Adrenal gland (tissue), 12 donors: ENCODE results near the gene POLR2E. TPM values are rescaled to one million over a fixed set of nuclear protein-coding genes. Genes with fewer than 3 reads are reported as not detected.

Source experiments
- DNase-seq, 7 donors: peaks; one replicate each; pipeline ENCODE4 v3.0.0-alpha.2; 2019 to 2020
- H3K27ac ChIP-seq, 5 donors: fragments of 200-600 bp; sonication (generic) in 4 of 5; 1 replicate in 3 of 5; 2 replicates in 2 of 5; pipeline versions ENCODE4 v1.5.1 to v1.8.0; 2016 to 2020; ENCODE audit warnings: mild to moderate bottlenecking in 1 of 5
- H3K27me3 ChIP-seq: fragments of 200-600 bp; 2 replicates; pipeline ENCODE4 v1.8.0; 2021
- H3K36me3 ChIP-seq, 2 donors: fragments of 200-600 bp; replicated peaks in 1 of 2; 1 replicate in 1 of 2; 2 replicates in 1 of 2; pipeline versions ENCODE4 v1.5.1 to v1.8.0; 2018 to 2022
- H3K4me1 ChIP-seq, 2 donors: fragments of 200-600 bp; replicated peaks in 1 of 2; 1 replicate in 1 of 2; 2 replicates in 1 of 2; pipeline versions ENCODE4 v1.5.1 to v1.8.0; 2018 to 2021
- H3K4me3 ChIP-seq, 4 donors: fragments of 200-600 bp; sonication (generic) in 3 of 4; one replicate each; pipeline ENCODE4 v1.5.1; 2016 to 2018
- H3K9me3 ChIP-seq, 3 donors: fragments of 200-600 bp; sonication (generic) in 1 of 3; replicated peaks in 1 of 3; 1 replicate in 2 of 3; 2 replicates in 1 of 3; pipeline versions ENCODE4 v1.5.1 to v1.8.0; 2016 to 2021
- CTCF ChIP-seq, 6 experiments: fragments of 450-650 bp in 4 of 6; fragments of 200-600 bp in 2 of 6; sonication (generic) in 1 of 6; IDR thresholded peaks; 1 replicate in 5 of 6; 2 replicates in 1 of 6; pipeline versions ENCODE4 v1.5.1 to v1.8.0; 2016 to 2021; ENCODE audit warnings: antibody characterized with exemption in 6 of 6, mild to moderate bottlenecking in 2 of 6, moderate library complexity in 1 of 6
- POLR2A ChIP-seq, 2 donors: fragments of 450-650 bp; IDR thresholded peaks; one replicate each; pipeline ENCODE4 v1.6.1; 2017; ENCODE audit warnings: antibody characterized with exemption in 2 of 2, mild to moderate bottlenecking in 2 of 2, moderate library complexity in 1 of 2
- whole genome bisulfite sequencing, 4 donors: extraction: QIAGEN DNeasy Blood & Tissue Kit in 2 of 4; methylation state at CpG; one replicate each; pipeline versions ENCODE4 v1.1.5 to v1.1.7; 2013 to 2017; 5-methylcytosine and 5-hydroxymethylcytosine counted together
- intact Hi-C, 2 donors: fragments of 100-400 bp; cut with DNase I; formaldehyde crosslinking; loops; one replicate each; pipeline versions ENCODE4 v1.14.1 to v1.15.0; 2022 to 2023
- polyA plus RNA-seq, 3 donors: library from polyadenylated mRNA; stranded (reverse); fragments of 200-250 nt in 2 of 3; fragments of 350-450 nt in 1 of 3; fragmentation: Illumina TruSeq in 1 of 3; extraction: RNeasy Lipid Tissue Mini Kit (QIAGEN cat#74804) in 1 of 3; gene quantifications; one replicate each; pipeline ENCODE4 v1.2.3, GENCODE V29; 2013 to 2014
- total RNA-seq, 9 donors: library from RNA; depleted of rRNA in 4 of 9; stranded (reverse); fragments of >200 nt in 4 of 9; fragments of 120-200 nt in 1 of 9; fragmentation: NEBNext Ultra II Directional in 1 of 9; extraction: Animal tissue kit (Norgen Biotek cat#: 25700) in 1 of 9; gene quantifications; one replicate each; pipeline versions ENCODE4 v1.1.0 to v1.2.4, GENCODE V29; 2013 to 2023
- donor health status: healthy with polysubstance abuse.
- donor health status: Bipolar disorder and iron deficiency.
- donor health status: DM: yes; HTN: yes; CAD: no.
- donor health status: DM: no; HTN: no; CAD: no.
- donor health status: DM: no; HTN: no; CAD: no.
- donor health status: DM: yes; HTN: yes; CAD: no.

The POLR2E gene
- total and polyA plus RNA-seq, 12 donors: 74.7 to 231 (median 157) TPM

GRCh38 chr19:1105008-1105872 is 10.1 kb upstream of the POLR2E start:
- H3K36me3 ChIP-seq: peaks cover 0 to 42% of the 10 kb centered on the region in 2 donors
- H3K9me3 ChIP-seq: no peaks in the 10 kb centered on the region
- H3K27me3 ChIP-seq: no peaks in the 10 kb centered on the region
- intact Hi-C loops: no loop called here
- peaks cover 32 to 38% of the 10 kb centered on the region in 2 donors for H3K4me1 ChIP-seq
- H3K4me3 ChIP-seq: peak overlapping the region in 3 of 4 donors; percentile 37 to 84 (median 64)
- peak overlapping the region; percentile 97 to 99 (median 99) for H3K27ac ChIP-seq
- TF ChIP-seq POLR2A (IDR thresholded peaks at IDR 0.05): no peak
- TF ChIP-seq CTCF (IDR thresholded peaks at IDR 0.05): no peak
- WGBS, 4 donors: 20 to 54% (median 37%) methylated on average over 22 to 69 of the region's 69 CpGs
- peak; percentile 67 to 78 (median 70) for DNase-seq

DNA sequence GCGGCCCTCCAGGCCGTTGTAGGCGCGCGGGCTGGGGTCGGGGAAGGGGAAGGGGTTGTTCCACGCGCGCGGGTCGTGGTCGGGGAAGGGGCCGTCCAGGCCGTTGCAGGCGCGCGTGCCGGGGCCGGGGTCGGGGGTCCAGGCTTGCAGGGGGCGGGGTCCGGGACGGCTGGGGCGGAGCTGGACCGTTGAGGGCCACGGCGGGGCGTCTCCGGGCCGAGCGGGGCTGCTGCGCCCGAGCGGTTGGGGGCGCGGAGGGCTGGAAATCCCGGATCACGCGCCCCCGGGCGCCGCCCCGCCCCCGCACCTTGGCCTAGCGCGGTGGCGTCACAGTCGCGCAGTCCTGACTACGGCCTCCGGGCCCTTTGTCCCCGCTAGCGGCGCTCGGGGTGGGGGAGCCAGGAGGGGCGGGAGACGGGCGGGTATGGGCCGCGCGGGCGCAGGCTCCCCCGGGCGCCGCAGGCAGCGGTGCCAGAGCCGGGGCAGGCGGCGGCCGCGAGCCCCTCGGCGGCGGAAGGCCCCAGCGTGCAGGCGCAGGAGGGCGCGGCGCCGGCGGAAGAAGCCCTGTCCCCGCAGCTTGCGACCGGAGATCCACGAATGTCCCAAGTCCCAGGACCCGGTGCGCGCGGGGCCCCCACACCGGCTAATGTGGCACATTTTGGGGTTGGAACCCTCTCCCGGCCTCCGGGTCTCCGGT is 9.3 kb upstream of the POLR2E start:
- peak; percentile 80 to 90 (median 88) for DNase-seq
- intact Hi-C loops: no loop called here
- no peaks in the 10 kb centered on the region for H3K27me3 ChIP-seq
- no peaks in the 10 kb centered on the region for H3K9me3 ChIP-seq
- peak overlapping the region; percentile 97 to 99 (median 99) for H3K27ac ChIP-seq
- peak overlapping the region; percentile 37 to 84 (median 62) for H3K4me3 ChIP-seq
- H3K4me1 ChIP-seq: peaks cover 32 to 41% of the 10 kb centered on the region in 2 donors
- 0 to 1% (median 0%) methylated on average over 5 to 92 of the region's 93 CpGs; no CpG with 5 or more reads in 1 of the 4 donors for WGBS, 4 donors
- H3K36me3 ChIP-seq: peaks cover 0 to 34% of the 10 kb centered on the region in 2 donors
- TF ChIP-seq CTCF (IDR thresholded peaks at IDR 0.05): peak in 2 of 6 experiments; percentile 3 to 20
- TF ChIP-seq POLR2A (IDR thresholded peaks at IDR 0.05): peak; percentile 20 to 39

DNA sequence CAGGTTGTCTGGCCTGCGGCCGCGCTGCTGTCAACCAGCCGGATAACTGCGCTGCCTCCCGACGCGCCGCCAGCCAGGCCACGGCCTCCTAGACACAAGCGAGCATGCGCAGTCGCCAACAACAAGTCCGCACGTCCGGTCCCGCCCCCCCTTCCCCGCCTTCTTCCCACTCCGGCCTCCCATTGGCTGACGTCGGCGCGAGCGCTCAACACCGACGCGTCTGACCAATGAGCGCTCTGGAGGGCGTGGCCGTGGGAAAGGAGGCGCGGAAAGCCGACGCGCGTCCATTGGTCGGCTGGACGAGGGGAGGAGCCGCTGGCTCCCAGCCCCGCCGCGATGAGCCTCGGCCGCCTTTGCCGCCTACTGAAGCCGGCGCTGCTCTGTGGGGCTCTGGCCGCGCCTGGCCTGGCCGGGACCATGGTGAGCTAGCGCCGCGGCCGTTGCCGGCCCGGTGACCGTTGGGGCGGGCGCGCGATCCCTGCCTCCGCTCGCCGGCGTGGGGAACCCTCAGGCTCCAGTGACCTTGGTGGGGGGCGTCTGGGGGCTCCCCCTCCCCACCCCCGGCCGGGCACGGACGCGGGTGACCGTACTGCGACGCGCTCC is 8.6 kb upstream of the POLR2E start, which contains the start of gene GPX4:
Gene GPX4, plus strand, starts transcription at position 287 of the 603 bp plus-strand sequence. Its CDS starts 50 bp downstream, at position 337.
- Histone ChIP-seq H3K27me3 (no peaks in the 10 kb centered on the region), H3K36me3 (peaks cover 0 to 28% of the 10 kb centered on the region in 2 donors), H3K4me3 (peak within 1 kb of the TSS; percentile 37 to 84 (median 62)), H3K27ac (peak within 1 kb of the TSS; percentile 97 to 99 (median 99)), H3K4me1 (peaks cover 35 to 47% of the 10 kb centered on the region in 2 donors), H3K9me3 (no peaks in the 10 kb centered on the region)
- 0 to 1% (median 0%) methylated on average over 25 to 75 of the region's 75 CpGs; no CpG with 5 or more reads in 1 of the 4 donors for WGBS, 4 donors
- intact Hi-C loops: no loop called here
- DNase-seq: peak; percentile 99 to 100 (median 99)
- TF ChIP-seq CTCF (IDR thresholded peaks at IDR 0.05): no peak
- peak; percentile 97 to 99 for TF ChIP-seq POLR2A (IDR thresholded peaks at IDR 0.05)
